ENCODE measurements around the gene SYT2.
"Not testable (repeated sequence)": the region's sequence is repeated elsewhere in the genome, so short reads cannot be mapped to it uniquely, and the experiment has no call there.

The SYT2 gene

DNA sequence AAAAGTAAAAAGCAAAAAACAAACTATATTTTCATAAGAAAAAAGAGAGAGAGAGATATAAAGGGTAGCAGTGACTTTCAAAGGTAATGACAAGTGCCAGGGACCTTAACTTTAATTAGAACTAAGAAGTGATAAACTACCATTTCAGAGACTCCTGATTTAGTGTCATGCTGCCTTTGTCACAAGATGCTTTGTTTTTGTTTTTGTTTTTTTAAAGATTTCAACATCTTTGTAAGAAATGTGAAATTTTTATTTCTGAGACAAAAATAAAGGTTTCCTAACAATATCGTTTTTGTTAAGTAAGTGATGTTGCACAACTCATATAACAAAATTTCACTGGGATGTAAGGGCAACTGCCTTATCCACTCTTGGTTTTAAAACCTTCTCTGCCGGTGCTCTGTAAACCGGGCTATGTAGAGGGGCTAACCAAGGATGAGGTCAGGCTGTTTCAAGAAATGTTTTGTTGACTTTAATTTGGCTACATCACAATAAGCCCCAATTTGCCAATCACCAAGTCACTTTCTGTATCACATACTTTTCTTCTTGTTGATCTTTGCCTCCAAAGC is 35.2 kb upstream of the SYT2 start:
- in situ Hi-C loops (cut with HindIII; ENCODE audit: low sequenced_read_pairs), result no loop called here
- no peak overlapping the region for H3K4me3 ChIP-seq (ENCODE audit: low read depth, low read length)
- TF ChIP-seq, protein P1, sequence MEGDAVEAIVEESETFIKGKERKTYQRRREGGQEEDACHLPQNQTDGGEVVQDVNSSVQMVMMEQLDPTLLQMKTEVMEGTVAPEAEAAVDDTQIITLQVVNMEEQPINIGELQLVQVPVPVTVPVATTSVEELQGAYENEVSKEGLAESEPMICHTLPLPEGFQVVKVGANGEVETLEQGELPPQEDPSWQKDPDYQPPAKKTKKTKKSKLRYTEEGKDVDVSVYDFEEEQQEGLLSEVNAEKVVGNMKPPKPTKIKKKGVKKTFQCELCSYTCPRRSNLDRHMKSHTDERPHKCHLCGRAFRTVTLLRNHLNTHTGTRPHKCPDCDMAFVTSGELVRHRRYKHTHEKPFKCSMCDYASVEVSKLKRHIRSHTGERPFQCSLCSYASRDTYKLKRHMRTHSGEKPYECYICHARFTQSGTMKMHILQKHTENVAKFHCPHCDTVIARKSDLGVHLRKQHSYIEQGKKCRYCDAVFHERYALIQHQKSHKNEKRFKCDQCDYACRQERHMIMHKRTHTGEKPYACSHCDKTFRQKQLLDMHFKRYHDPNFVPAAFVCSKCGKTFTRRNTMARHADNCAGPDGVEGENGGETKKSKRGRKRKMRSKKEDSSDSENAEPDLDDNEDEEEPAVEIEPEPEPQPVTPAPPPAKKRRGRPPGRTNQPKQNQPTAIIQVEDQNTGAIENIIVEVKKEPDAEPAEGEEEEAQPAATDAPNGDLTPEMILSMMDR (IDR thresholded peaks at IDR 0.05; ENCODE audit: low read depth, low read length), result no peak
- no peak for DNase-seq (ENCODE audit: low read depth, low spot score)

DNA sequence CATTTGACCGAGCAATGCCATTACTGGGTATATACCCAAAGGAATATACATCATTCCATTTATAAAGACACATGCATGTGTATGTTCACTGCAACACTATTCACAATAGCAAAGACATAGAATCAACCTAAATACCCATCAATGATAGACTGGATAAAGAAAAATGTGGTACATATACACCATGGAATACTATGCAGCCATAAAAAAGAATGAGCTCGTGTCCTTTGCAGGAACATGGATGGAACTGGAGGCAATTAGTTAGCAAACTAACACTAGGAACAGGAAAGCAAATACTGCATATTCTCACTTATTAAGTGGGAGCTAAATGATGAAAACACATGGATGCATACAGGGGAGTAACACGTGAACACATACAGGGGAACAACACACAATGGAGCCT is 34.5 kb upstream of the SYT2 start:
- H3K4me3 ChIP-seq (ENCODE audit: low read depth, low read length); DNase-seq (ENCODE audit: low read depth, low spot score); in situ Hi-C loops (cut with HindIII; ENCODE audit: low sequenced_read_pairs): not testable (repeated sequence)

DNA sequence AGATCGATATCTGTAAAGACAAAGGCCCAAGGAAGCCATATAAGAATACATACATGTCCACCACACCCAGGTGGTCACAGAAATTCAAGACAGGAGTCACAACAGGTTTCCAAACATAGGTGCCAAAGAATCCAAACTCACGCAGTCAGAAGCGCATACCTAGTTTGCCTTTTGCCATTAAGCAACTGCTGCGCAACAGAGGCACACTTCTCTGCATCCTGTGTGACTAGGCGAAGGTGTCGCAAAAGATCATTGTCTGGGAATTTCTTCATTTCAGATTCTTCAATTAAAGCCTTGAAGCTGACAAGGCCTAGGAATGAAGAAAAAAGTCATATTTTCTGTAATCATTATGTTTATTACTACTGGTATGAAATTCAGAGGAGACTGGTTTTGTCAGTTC is 32.2 kb upstream of the SYT2 start:
- in situ Hi-C loops (cut with HindIII; ENCODE audit: low sequenced_read_pairs), result no loop called here
- no peak for DNase-seq (ENCODE audit: low read depth, low spot score)
- H3K4me3 ChIP-seq (ENCODE audit: low read depth, low read length), result no peak overlapping the region
- TF ChIP-seq, protein P1 (IDR thresholded peaks at IDR 0.05; ENCODE audit: low read depth, low read length), result no peak

DNA sequence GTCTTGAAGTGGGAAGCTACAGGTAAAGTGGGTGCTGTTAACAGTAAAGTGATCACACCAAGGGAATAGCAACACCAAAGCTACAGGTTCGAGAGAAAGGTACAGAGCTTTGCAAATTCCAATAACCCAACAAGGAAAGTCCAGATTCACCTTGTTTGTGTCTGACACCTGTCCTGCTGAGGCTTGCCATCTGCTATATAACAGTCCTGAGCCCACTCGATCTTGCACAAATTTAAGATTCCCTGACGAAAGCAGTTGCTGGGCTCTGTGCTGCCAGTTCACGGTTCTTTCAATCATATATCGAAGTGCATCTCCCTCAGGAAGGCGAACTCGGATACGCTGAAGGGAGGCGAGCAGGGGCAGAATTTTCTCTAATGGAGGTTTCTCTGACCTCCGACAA is 23.0 kb upstream of the SYT2 start:
- TF ChIP-seq, protein P1 (IDR thresholded peaks at IDR 0.05; ENCODE audit: low read depth, low read length), result no peak
- H3K4me3 ChIP-seq (ENCODE audit: low read depth, low read length), result no peak overlapping the region
- in situ Hi-C loops (cut with HindIII; ENCODE audit: low sequenced_read_pairs), result no loop called here
- no peak for DNase-seq (ENCODE audit: low read depth, low spot score)

DNA sequence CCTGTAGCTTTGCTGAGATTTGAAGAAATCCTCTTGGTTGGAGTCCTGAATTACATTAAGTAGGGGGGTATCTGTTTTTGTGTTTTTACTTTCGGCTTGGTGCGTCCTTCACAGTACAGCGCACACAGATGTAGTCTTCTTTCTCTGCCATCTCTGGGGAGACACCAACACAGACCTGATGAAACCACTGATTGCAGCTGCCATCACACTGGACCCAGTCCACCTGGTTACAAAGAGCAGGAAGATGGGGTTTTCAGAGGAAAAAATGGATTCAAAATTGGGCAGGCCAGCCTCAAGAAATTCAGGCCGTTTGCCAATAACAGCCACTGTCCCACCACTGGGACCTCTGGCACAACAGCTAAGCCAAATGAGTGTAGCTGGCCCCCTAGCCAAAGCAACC is 18.7 kb upstream of the SYT2 start:
- TF ChIP-seq, protein P1 (IDR thresholded peaks at IDR 0.05; ENCODE audit: low read depth, low read length), result no peak
- no peak overlapping the region for H3K4me3 ChIP-seq (ENCODE audit: low read depth, low read length)
- in situ Hi-C loops (cut with HindIII; ENCODE audit: low sequenced_read_pairs), result no loop called here
- DNase-seq (ENCODE audit: low read depth, low spot score), result no peak

DNA sequence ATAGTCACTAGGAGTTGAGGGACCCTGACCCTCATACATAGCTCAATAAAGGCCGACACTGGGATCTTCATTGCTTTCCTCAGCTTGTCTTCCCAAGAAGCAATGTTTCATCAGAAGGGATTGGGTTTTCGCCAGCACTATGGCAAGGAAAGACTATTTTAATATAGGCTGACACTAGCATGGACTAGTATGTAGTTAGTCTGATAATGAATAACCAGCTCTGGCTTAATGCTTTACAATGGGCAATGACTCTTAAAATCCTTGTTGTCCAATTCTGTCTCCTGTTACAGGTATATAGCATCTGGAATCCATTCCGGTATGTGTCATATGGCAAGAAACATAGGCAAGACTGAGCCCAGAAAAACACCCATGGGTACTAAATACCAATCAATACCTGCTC is 15.3 kb upstream of the SYT2 start:
- DNase-seq (ENCODE audit: low read depth, low spot score), result no peak
- in situ Hi-C loops (cut with HindIII; ENCODE audit: low sequenced_read_pairs), result no loop called here
- TF ChIP-seq, protein P1 (IDR thresholded peaks at IDR 0.05; ENCODE audit: low read depth, low read length), result no peak
- no peak overlapping the region for H3K4me3 ChIP-seq (ENCODE audit: low read depth, low read length)

DNA sequence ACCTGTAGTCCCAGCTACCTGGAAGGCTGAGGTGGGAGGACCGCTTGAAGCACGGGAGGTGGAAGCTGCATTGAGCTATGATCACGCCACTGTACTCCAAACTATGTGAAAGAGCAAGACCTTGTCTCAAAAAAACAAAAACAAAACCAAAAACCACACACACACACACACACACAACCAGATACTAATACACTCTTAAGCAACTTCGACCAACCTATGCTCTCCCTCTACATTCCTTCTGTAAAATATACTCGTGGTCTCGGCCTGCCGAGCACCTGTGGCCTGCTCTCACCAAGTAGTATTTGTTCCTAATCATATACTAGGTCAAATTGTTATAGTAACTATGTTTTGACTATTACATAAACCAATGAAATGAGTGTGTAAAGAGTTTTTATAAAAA is 13.5 kb upstream of the SYT2 start:
- TF ChIP-seq, protein P1 (IDR thresholded peaks at IDR 0.05; ENCODE audit: low read depth, low read length), result no peak
- no peak overlapping the region for H3K4me3 ChIP-seq (ENCODE audit: low read depth, low read length)
- no peak for DNase-seq (ENCODE audit: low read depth, low spot score)
- in situ Hi-C loops (cut with HindIII; ENCODE audit: low sequenced_read_pairs), result no loop called here

DNA sequence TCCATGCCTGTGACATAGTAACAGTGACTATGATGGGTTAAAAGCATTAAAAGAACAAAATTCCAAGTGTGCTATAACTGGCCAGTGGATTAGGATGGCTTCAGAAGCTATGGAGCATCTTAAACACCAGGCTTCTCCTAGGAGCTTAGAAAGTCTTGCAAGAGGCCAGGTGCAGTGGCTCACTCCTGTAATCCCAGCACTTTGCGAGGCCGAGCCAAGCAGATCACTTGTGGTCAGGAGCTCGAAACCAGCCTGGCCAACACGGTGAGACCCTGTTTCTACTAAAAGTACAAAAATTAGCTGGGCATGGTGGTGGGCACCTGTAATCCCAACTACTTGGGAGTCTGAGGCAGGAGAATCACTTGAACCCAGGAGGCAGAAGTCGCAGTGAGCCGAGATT is 12.8 kb upstream of the SYT2 start:
- in situ Hi-C loops (cut with HindIII; ENCODE audit: low sequenced_read_pairs); H3K4me3 ChIP-seq (ENCODE audit: low read depth, low read length); DNase-seq (ENCODE audit: low read depth, low spot score): not testable (repeated sequence)

Measured in astrocyte of the spinal cord (primary cell).